ENCODE measurements around the gene HSD11B1L. TPM values are rescaled to one million over a fixed set of nuclear protein-coding genes. Genes with fewer than 3 reads are reported as not detected.
A peak's percentile ranks its signal among the peaks of the same experiment; 100 is the strongest.
"Not testable (repeated sequence)": the region's sequence is repeated elsewhere in the genome, so short reads cannot be mapped to it uniquely, and the experiment has no call there.

HSD11B1L gene
- total RNA-seq, 1 experiment from 2014 or later = 12.0 TPM

- H3K4me3 ChIP-seq (ENCODE audit: insufficient read depth, low read depth, low read length) = peak overlapping the region; percentile 38
- H3K27me3 ChIP-seq (ENCODE audit: control insufficient read depth, insufficient read depth, low read length) = no peaks in the 10 kb centered on the region
- H3K36me3 ChIP-seq (replicated peaks; ENCODE audit: control insufficient read depth, insufficient read depth, low read length) = peaks cover 8% of the 10 kb centered on the region
- DNase-seq = no peak
Observed at GRCh38 chr19:5687360-5688198, 6.8 kb downstream of the HSD11B1L start.

- not testable (repeated sequence) for H3K27me3 ChIP-seq (ENCODE audit: control insufficient read depth, insufficient read depth, low read length); H3K4me3 ChIP-seq (ENCODE audit: insufficient read depth, low read depth, low read length); DNase-seq
- H3K36me3 ChIP-seq (replicated peaks; ENCODE audit: control insufficient read depth, insufficient read depth, low read length) = peaks cover 13% of the 10 kb centered on the region
Observed at GRCh38 chr19:5688262-5688881, 7.5 kb downstream of the HSD11B1L start.

- Histone ChIP-seq H3K36me3 (replicated peaks; ENCODE audit: control insufficient read depth, insufficient read depth, low read length) (peaks cover 26% of the 10 kb centered on the region), H3K27me3 (ENCODE audit: control insufficient read depth, insufficient read depth, low read length) (no peaks in the 10 kb centered on the region), H3K4me3 (ENCODE audit: insufficient read depth, low read depth, low read length) (peak within 1 kb of the TSS; percentile 80)
- DNase-seq = peak; percentile 99
Observed at GRCh38 chr19:5690125-5690954, 9.5 kb downstream of the HSD11B1L start, which contains the start of gene RPL36. TSS of gene RPL36 (plus strand) at chr19:5690295. CDS start at chr19:5690508, 213 bp downstream.

- Histone ChIP-seq H3K36me3 (replicated peaks; ENCODE audit: control insufficient read depth, insufficient read depth, low read length) (peaks cover 27% of the 10 kb centered on the region), H3K27me3 (ENCODE audit: control insufficient read depth, insufficient read depth, low read length) (no peaks in the 10 kb centered on the region), H3K4me3 (ENCODE audit: insufficient read depth, low read depth, low read length) (peak overlapping the region; percentile 80)
- DNase-seq = peak; percentile 80
Observed at GRCh38 chr19:5690955-5691821, 10.4 kb downstream of the HSD11B1L start.

GRCh38 chr19:5691822-5692722 lies 11.2 kb downstream of the HSD11B1L start:
- Histone ChIP-seq H3K36me3 (replicated peaks; ENCODE audit: control insufficient read depth, insufficient read depth, low read length) (peaks cover 29% of the 10 kb centered on the region), H3K27me3 (ENCODE audit: control insufficient read depth, insufficient read depth, low read length) (no peaks in the 10 kb centered on the region), H3K4me3 (ENCODE audit: insufficient read depth, low read depth, low read length) (peak overlapping the region; percentile 80)
- DNase-seq = peak; percentile 81

- H3K36me3 ChIP-seq (replicated peaks; ENCODE audit: control insufficient read depth, insufficient read depth, low read length) = peaks cover 29% of the 10 kb centered on the region
- H3K27me3 ChIP-seq (ENCODE audit: control insufficient read depth, insufficient read depth, low read length) = no peaks in the 10 kb centered on the region
- H3K4me3 ChIP-seq (ENCODE audit: insufficient read depth, low read depth, low read length) = no peak overlapping the region
- DNase-seq = no peak
Observed at GRCh38 chr19:5692723-5693194, 11.9 kb downstream of the HSD11B1L start.

GRCh38 chr19:5693195-5694166 lies 12.7 kb downstream of the HSD11B1L start:
- Histone ChIP-seq H3K36me3 (replicated peaks; ENCODE audit: control insufficient read depth, insufficient read depth, low read length) (peaks cover 31% of the 10 kb centered on the region), H3K4me3 (ENCODE audit: insufficient read depth, low read depth, low read length) (no peak overlapping the region), H3K27me3 (ENCODE audit: control insufficient read depth, insufficient read depth, low read length) (no peaks in the 10 kb centered on the region)
- DNase-seq = peak; percentile 68

GRCh38 chr19:5694167-5694955 lies 13.5 kb downstream of the HSD11B1L start:
- Histone ChIP-seq H3K4me3 (ENCODE audit: insufficient read depth, low read depth, low read length) (no peak overlapping the region), H3K27me3 (ENCODE audit: control insufficient read depth, insufficient read depth, low read length) (no peaks in the 10 kb centered on the region), H3K36me3 (replicated peaks; ENCODE audit: control insufficient read depth, insufficient read depth, low read length) (peaks cover 38% of the 10 kb centered on the region)
- DNase-seq = peak; percentile 57

- Histone ChIP-seq H3K36me3 (replicated peaks; ENCODE audit: control insufficient read depth, insufficient read depth, low read length) (peaks cover 39% of the 10 kb centered on the region), H3K4me3 (ENCODE audit: insufficient read depth, low read depth, low read length) (no peak overlapping the region)
- DNase-seq = no peak
Observed at GRCh38 chr19:5694956-5695648, 14.3 kb downstream of the HSD11B1L start.

GRCh38 chr19:5695649-5696195 lies 14.9 kb downstream of the HSD11B1L start:
- H3K4me3 ChIP-seq (ENCODE audit: insufficient read depth, low read depth, low read length) = no peak overlapping the region
- H3K36me3 ChIP-seq (replicated peaks; ENCODE audit: control insufficient read depth, insufficient read depth, low read length) = peaks cover 41% of the 10 kb centered on the region
- peak; percentile 72 for DNase-seq
- H3K27me3 ChIP-seq (ENCODE audit: control insufficient read depth, insufficient read depth, low read length) = no peaks in the 10 kb centered on the region

More at GRCh38 chr19:5694956-5695648, 14.3 kb downstream of the HSD11B1L start:
- no peaks in the 10 kb centered on the region for H3K27me3 ChIP-seq (ENCODE audit: control insufficient read depth, insufficient read depth, low read length)
